ENCODE measurements around the gene VPS37B. TPM values are rescaled to one million over a fixed set of nuclear protein-coding genes. Genes with fewer than 3 reads are reported as not detected.

Gene VPS37B
- total RNA-seq, 1 donor from 2014 or later, result 34.9 TPM

- no peak overlapping the region for H3K4me3 ChIP-seq
- peaks cover 0 to 24% of the 10 kb centered on the region in 2 donors for H3K36me3 ChIP-seq
- TF ChIP-seq CTCF (IDR thresholded peaks at IDR 0.05) (no peak), POLR2A (IDR thresholded peaks at IDR 0.05) (no peak), POLR2AphosphoS5 (IDR thresholded peaks at IDR 0.05; ENCODE audit: insufficient read depth in 1 of 2, low read depth in 1 of 2) (no peak)
- H3K4me1 ChIP-seq, result peaks cover 34% of the 10 kb centered on the region
- H3K9me3 ChIP-seq, result no peaks in the 10 kb centered on the region
- H3K27me3 ChIP-seq, result no peaks in the 10 kb centered on the region
- intact Hi-C loops (cut with DNase I), result loop anchor here (2.0 kb wide), 1 partner anchor 92 kb away; no protein-coding TSS in a partner anchor
- no peak overlapping the region for H3K27ac ChIP-seq
- DNase-seq (ENCODE audit: extremely low spot score in 2 of 2), result no peak
Observed at GRCh38 chr12:122858591-122859302, 37.2 kb downstream of the VPS37B start.

GRCh38 chr12:122858171-122858570 lies 37.8 kb downstream of the VPS37B start:
- no peaks in the 10 kb centered on the region for H3K9me3 ChIP-seq
- TF ChIP-seq CTCF (IDR thresholded peaks at IDR 0.05), result no peak
- no peak for TF ChIP-seq POLR2A (IDR thresholded peaks at IDR 0.05)
- TF ChIP-seq POLR2AphosphoS5 (IDR thresholded peaks at IDR 0.05; ENCODE audit: insufficient read depth in 1 of 2, low read depth in 1 of 2), result no peak
- H3K4me1 ChIP-seq, result peaks cover 34% of the 10 kb centered on the region
- H3K27ac ChIP-seq, result no peak overlapping the region
- no peak overlapping the region for H3K4me3 ChIP-seq
- DNase-seq (ENCODE audit: extremely low spot score in 2 of 2), result no peak
- H3K36me3 ChIP-seq, result peaks cover 0 to 24% of the 10 kb centered on the region in 2 donors
- intact Hi-C loops (cut with DNase I), result loop anchor here (2.0 kb wide), 1 partner anchor 93 kb away; no protein-coding TSS in a partner anchor
- no peaks in the 10 kb centered on the region for H3K27me3 ChIP-seq

- Histone ChIP-seq H3K27ac (no peak overlapping the region), H3K36me3 (peaks cover 0 to 24% of the 10 kb centered on the region in 2 donors), H3K4me1 (peaks cover 34% of the 10 kb centered on the region), H3K4me3 (no peak overlapping the region), H3K9me3 (no peaks in the 10 kb centered on the region), H3K27me3 (no peaks in the 10 kb centered on the region)
- TF ChIP-seq CTCF (IDR thresholded peaks at IDR 0.05) (no peak), POLR2AphosphoS5 (IDR thresholded peaks at IDR 0.05; ENCODE audit: insufficient read depth in 1 of 2, low read depth in 1 of 2) (no peak), POLR2A (IDR thresholded peaks at IDR 0.05) (no peak)
- DNase-seq (ENCODE audit: extremely low spot score in 2 of 2), result no peak
- intact Hi-C loops (cut with DNase I), result no loop called here
Observed at GRCh38 chr12:122856999-122857671, 38.8 kb downstream of the VPS37B start.

GRCh38 chr12:122855928-122856831 lies 39.7 kb downstream of the VPS37B start:
- DNase-seq (ENCODE audit: extremely low spot score in 2 of 2), result no peak
- Histone ChIP-seq H3K4me3 (no peak overlapping the region), H3K27me3 (no peaks in the 10 kb centered on the region), H3K4me1 (peaks cover 39% of the 10 kb centered on the region), H3K9me3 (no peaks in the 10 kb centered on the region), H3K36me3 (peaks cover 0 to 24% of the 10 kb centered on the region in 2 donors), H3K27ac (no peak overlapping the region)
- intact Hi-C loops (cut with DNase I), result no loop called here
- TF ChIP-seq POLR2A (IDR thresholded peaks at IDR 0.05), result no peak
- TF ChIP-seq CTCF (IDR thresholded peaks at IDR 0.05), result no peak
- TF ChIP-seq POLR2AphosphoS5 (IDR thresholded peaks at IDR 0.05; ENCODE audit: insufficient read depth in 1 of 2, low read depth in 1 of 2), result no peak
